Embryonic facial prominence (tissue), 1 donor: Measurements from ENCODE around the gene STK32C.
"Not testable (repeated sequence)": the region's sequence is repeated elsewhere in the genome, so short reads cannot be mapped to it uniquely, and the experiment has no call there.

Source experiments
- DNase-seq: peaks from one replicate; pipeline ENCODE4 v3.0.0-alpha.2; 2016; ENCODE audit errors: extremely low spot score

The STK32C gene

DNA sequence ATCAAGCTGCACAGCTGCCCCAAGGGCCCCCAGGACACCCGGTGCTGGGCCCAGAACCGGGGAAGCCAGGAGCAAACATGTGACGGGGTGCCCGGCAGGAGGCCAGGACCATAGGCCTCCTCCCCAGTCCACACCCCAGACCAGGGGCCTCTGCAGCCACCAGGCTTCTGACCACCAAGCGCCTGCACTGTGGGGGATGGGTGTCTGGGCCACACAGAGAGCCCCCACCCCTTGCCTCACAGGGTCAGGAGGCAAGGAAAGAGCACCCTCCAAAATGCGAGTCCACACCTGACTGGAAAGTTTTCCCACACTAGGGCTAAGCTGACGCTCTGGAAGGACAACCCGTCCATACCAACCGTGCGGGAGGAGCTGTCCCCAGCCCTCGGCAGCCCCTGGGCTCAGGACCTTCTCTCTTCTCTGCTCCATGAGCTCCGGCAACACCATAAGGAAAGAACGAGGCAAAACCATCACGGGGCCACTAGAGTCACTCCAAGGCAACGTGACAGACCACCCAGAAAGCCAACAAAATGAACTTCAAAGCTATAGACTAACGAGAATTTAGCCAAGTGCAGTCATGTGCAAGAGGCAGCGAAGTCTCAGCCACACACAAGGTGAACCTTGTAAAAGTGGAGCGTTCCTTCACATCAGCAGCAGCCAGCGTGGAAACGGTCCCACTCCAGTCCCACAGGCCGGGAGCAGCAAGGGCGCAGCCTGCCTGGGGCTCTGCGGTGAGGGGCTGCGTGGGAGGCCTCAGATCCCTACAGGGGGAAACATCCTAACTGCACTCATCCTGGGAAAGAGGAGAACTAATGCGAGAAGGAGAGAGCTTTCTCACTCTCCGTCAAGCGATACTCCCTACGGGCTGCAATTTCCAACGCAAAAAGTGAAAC, 5.1 kb downstream of the STK32C start:
- DNase-seq = no peak

DNA sequence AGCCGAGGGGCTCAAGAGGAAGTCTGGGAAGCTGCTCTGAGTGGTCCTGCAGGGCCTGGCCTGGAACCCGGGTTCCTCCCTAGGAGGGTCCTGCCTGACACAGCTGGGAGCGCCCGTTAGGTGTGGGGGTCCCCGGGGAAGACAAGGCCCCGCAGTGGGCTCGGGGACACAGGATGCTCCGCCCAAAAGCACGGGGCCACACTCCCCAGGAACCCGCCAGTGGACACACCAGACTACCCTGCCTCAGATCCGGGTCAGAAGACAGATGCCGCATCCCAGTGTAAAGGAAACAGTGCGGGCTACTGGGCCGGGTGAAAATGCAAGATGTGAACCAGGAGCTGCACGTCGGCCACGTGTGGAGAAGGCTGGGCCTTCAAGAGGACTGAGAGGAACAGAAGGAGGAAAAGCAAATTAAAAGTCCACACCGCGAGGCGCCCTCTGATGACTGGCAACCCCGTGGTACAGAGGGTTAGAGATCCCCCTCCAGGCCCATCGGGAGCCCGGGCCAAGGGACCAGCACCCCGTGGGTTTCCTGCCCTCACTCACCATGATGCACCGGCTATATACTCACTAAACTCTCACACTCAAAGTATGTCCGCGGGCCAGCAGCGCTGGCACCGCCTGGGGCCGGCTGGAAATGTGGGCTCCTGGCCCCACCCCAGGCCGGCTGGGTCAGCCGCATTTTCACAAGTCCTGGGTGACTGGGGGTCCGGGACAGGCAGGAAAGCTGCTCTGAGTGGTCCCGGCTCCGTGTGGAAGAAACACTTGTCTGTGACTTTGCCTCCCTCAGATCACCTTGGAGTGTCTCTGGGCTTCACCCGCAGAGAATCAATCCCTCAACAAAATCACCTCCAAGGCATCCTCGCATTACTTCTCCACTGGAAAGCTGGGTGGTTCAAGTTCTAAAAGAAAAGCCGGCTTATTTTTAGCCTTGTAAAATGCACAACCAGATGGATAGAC, 6.1 kb downstream of the STK32C start:
- no peak for DNase-seq

DNA sequence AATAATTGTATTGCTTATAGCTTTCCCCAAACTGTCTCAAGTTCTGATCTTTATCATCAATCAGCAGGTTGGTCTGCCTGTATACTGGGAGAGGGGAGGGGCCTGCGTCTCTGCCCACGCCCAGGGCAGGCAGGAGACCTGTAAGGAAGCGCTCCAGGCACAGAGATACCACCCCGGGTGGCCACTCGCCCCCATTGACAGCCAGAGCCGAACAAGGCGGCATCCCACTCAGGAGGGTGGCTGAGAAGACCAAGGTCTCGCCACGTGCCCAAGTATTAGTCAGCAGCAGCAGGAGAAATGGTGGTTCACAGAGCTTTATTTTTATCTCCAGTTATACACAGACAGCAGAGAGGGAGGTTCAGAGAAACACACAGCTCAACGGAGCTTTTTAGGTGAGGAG, 7.2 kb downstream of the STK32C start:
- DNase-seq = no peak

DNA sequence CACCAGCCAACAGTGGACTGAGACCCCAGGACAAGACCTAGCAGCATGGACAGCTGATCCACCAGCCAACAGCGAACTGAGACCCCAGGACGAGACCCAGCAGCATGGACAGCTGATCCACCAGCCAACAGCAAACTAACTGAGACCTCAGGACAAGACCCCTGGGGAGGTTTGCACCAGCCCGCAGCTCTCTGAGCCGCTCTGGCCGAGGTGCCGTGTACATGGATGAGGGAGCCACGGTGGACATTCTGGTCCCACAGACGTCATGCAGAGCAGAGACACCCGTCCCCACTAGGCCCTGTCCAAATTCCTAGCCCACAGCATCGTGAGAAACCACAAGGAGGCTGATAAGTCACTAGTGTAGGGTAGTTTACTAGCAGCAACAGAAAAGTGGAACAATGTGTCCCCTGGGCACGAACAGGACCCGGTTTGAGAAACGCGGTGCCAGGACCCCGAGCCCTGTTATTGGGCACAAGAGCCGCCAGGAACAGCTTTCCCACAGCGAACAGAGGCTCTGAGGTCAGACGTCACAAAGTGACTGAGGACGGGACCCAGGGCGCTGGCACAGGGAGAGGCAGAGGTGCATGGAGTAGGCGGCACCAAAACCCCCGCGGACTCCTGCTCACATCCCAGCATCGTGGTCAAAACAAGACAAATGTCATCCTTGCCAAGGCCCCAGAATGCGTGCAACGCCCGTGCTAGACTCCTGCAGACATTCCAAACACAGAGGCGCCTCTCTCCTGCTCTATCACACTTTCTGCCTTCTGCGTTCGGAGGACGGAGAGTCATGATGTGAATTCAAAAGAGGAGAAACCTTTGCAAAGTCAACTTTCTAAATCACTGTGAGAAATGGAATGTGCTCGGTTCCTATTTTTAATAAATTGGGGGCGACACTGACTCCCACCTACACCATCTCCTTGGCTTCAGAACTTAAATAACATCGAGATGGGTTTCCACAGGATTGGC, 8.1 kb downstream of the STK32C start:
- no peak for DNase-seq

DNA sequence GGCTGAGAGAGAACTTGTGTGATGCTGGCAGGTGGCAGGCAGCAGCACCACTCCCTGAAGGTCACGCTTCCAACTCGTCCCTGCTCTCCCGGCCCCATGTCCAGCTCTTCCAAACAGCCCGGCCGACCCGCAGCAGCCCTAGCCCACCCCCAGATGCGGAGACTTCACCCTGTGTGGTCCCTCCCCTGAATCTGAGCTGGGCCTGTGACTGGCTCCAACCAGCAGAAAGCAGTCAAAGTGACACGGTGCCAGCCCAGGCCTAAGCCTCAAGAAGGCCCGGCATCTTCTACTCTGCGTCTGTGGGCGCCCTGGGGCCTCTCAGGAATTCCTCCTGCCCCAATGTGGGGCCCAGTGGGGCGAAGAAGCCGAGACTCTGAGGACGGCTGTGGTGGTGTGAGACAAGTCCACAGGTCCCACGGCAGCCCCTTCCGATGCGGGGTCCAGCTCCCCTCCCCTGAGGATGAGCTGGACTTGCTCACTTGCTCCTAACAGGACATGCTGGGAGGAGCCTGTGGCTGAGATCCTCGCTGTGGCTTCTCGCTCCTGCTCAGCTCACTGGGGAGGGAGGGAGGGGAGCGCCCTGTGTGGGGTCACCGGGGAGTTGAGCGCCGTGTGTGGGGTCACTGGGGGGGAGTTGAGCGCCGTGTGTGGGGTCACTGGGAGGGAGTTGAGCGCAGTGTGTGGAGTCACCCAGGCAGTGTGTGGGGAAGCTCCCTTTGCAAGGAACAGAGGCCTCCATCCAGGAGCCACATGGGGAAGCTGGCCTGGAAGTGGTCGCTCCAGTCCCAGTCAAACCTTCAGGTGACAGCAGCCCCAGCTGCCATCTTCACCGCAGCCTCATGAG, 9.5 kb downstream of the STK32C start:
- no peak for DNase-seq

DNA sequence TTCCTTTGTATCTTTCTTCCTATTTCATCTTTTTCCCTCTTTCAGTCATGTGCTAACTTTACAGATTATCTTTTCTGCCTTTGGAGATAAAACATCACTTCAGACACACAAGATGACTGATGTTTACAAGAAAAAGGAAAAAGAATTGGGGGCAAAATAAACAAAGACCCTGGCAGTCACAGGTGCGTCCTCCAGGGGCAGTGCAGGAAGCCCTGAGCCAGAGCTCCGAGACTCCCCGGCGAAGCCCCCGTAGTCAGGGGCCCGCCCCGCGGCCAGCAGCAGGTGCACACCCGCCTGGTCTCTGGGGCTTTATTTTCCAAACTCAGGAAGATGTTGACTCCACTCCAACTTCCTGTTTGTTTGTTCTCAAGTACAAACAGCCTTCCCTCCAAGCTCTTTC, 10.2 kb downstream of the STK32C start:
- no peak for DNase-seq

DNA sequence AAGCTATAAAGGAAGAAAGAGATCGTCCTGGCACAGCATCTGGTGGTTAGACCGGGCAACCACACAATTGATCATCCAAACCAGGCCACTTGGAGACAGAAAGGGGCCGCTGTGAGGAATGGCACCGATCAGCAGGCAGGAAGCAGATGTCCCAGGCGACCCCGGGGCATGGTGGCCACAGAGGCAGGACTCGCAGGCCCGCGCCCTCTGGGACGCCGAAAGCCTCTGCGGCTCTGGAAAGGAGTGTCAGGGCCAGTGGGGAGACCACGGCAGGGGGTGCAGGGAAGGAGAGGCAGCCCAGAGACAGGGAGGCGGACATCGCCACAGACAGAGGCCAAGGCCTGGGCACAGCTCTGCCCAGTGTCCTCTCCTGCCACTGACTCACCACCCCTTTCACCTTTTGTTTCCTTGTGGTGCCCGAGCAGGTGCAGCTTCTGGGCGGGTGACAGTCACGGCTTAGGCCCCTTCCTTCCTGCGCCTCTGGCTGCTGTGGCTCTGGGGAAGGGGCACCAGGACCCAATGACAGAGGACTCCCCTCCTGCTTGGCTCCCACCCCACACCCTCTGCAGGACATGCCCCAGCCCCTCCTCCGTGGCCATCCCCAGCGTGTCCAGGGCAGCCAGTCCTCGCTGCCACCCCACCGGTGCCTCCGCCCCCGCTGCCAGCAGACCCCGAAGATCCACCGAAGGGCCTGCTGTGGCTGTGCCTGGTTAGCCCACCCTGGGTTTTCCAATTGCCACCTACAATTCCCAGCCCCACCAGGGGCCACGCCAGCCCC, 10.9 kb downstream of the STK32C start:
- DNase-seq = no peak

DNA sequence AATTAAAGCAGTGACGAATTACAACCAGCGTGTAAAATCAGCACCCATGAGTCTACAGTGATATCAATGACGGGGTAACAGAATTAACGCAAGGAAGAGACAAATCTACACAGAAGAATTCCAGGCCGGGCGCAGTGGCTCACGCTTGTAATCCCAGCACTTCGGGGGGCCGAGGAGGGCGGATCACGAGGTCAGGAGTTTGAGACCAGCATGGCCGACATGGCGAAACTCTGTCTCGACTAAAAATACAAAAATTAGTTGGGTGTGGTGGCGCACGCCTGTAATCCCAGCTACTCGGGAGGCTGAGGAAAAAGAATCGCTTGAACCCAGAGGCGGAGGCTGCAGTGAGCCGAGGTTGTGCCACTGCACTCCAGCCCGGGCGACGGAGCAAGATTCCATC, 12.3 kb downstream of the STK32C start:
- DNase-seq = not testable (repeated sequence)

DNA sequence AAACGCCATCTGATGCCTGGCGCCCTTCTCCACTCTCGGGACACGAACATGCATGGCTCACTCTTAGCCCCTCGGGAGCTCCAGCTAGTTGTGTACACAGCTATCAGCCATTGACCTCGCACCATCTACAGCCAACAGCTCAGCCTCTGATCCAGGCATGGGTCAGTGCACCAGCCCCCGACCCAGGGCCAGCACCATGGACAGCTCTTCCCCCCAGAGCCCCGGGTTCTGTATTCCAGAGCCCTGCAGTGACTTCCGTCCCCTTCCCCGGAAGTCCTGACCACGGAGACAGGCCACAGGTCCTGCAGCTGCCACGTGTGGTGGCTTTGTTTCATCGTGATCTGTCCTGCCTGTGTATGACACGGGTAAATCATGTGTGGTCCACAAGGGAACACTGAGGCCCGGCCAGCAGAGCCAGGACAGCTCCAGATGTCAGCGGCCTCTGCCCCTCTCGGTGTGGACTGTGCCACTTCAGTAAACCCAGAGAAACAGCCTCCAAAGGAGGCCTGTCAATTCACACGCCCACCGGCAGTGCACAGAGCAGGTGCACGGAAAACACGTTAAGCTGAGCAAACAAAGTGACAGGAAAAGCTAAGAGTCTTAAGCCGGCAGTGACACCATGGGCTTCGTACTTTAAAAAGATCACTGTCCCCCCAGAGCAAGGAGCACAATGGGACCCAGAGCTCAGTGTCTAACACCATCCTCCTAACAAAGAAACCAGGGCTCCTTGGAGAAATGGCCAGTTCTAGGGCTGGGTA, 13.0 kb downstream of the STK32C start:
- no peak for DNase-seq

DNA sequence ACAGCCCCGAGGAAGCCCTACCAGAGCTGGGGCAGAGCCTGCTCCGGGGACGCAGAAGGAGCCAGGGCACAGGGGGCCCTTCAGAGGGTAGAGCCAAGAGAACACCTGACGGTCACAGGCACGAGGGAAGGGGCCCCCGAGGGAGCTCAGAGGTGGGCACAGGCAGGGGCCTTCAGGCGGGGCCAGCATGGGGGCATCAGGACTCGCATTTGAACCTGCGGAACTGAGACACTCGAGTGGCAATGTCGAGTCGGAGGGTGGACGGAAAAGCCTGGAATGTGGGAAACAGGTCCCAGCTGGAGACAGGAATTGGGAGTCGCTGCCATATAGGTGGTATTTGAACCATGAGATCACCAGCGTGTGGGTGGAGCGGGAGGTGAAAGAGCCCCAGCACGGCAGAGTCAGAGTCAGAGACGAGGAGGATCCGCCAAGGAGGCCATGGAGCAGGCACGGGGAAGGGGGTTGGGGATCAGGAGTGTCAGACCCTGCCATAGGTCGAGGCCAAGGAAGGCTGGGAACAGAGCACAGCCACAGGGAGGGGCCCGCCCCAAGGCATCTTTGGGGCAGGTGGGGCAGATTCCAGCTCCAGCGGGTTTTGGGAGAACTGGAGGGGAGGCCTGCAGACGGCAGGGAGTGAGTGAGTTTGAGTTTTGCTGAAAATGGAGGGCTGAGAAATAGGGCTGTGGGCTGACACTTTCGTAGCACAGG, 13.8 kb downstream of the STK32C start:
- DNase-seq = no peak

DNA sequence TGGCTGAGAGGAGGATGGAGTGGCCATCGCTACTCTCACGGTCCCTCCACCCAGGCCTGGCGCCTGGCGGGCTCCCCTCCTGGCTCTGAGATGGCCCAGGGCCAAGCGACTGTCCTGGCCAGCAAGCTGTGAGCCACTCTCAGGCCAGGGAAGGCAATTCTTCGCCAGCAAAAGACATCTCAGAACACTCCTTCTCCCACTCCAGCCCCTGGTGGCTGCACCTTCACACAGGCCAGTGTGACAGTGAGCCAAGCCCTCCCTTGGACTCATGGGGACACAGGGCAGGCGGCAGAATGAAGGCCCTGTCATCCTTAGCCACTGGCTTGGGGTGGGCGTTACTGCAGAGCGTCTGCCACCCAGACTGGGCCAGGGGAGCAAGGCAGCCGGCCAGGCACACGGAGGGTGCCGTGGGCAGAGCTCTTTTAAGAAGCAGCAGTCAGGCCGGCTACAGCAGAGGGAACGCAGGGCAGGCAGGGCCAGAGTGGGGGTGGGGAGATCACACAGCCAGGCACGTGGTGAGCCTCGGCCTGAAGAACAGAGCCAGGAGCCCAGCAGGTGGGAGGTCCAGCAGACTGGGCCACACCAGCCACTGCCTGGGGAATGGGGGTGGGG, 14.4 kb downstream of the STK32C start:
- DNase-seq = no peak

DNA sequence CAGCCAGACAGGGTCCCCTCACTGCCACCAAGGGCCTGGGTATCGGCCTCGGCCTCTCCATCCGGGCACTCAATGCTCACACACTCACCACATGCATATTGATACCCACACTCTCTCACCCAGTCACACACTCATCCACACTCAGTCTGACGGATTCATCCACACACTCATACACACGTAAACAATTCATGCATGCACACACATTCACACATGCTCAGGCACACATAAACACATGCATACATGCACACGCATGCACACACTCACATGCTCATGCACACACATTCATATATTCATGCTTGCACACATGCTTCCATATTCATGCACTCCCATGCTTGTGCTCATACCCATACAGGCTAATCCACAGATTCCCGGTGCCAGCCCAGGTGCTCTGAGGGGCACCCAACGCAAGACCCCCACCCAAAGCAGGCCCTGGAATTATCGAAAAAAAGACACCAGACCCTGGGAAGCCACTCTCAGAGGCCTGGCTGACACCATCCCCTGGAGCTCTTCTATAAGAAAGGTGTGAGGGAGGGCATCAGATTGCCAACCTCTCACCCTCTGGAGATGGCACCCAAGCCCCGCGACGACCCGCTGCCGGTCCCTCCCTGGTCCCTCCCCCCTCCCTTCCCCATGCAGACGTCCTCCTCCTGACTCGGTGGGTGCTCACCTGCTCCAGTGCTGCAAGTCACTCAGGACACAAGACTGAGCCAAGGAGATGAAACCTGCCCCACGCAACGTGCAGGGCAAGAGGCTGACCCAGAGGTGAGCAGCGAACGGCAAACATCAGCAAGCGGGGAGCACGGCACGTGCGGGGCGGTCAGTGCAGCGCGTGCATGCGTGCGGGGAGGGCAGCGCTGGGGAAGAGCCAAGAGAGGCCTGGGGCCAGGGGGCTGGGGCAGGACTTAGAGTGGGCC, 15.2 kb downstream of the STK32C start:
- no peak for DNase-seq

DNA sequence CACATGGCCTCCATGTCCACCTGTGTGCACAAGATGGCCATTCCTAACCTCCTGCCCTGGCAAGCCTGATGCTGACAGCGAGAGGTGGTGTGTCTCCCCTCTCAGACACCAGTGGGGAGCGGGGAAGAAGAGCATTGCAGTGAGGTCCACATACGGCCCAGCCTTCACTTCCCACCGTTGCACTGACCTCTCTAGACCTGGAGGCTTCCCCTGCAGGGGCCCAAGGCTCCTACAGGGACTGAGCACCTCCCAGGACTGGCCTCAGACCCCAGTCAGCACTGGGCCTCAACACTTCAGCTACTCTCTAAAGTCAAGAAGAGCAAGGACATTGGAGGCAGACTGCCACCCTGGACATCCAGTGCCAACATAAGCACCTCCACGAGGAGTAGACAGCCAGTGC, 15.9 kb downstream of the STK32C start:
- DNase-seq = no peak

DNA sequence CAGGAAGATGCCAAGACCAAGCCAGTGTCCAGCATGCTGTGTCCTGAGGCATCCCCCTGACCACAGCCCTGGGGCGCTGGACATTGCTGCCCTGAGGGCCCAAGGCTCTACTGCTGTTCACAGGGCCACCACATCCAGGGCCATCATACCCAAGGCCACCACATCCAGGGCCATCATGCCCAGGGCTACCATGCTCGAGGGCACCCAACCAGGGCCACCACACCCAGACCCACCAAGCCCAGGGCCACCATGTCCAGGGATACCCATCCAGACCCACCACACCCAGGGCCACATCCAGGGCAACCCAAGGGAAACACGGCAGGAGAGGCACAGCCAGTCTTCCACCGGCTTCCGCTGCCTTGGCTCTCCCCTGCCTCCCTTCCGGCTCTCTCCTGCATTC, 17.1 kb downstream of the STK32C start:
- DNase-seq = no peak

DNA sequence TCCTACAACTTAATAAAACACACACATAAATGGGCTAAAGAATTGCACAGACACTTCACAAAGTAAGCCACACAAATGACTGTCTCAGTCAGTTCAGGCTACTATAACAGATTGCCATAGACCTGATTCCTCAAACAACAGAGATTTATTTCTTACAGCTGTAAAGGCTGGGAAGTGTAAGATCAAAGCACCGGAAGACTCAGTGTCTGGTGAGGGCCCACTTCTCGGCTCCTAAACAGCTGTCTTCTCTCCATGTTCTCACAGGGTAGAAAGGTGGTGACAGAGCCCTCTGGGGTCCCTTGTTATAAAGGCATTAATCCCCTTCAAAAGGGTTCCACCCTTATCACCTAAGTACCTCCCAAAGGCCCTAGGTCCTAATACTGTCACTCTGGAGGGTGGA, 18.3 kb downstream of the STK32C start:
- DNase-seq = no peak

DNA sequence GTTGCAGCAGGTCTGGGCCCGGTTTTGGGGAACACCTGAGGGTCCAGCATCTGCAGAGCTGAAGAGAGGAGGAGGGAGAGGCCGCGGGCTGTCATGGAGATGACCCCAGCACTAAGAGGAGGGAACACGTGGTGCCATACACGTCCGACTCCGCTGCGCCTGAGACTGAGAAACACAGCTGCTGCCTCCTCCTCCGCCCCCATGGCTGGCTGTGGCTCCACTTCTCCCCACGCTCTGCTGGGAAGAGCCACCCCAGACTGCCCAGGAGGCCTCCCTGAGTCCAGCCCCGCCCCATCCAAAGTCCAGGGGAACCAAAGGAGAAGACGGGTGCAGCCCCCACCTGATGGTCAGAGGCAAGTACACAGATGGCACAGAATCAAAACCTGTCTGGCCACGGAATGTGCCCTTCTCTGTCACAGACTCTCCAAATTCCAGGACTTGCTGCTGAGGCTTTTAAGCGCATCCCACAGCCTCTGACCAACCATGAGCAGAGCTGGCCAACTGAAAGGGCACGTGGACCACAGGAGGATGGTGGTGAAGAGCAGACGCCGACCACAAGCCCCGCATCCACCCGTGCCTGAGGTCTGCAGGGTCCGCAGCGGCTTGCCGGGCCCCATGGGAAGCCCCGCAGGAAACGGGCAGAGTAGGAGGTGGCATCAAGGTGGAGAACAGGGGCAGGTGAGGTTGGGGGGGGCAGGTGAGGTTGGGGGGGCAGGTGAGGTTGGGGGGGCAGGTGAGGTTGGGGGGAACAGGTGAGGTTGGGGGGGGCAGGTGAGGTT, 24.0 kb downstream of the STK32C start:
- DNase-seq = no peak
